Karpas-422 (cell line): ENCODE results near the gene RNGTT. TPM values are rescaled to one million over a fixed set of nuclear protein-coding genes. Genes with fewer than 3 reads are reported as not detected.

ENCODE experiments used
- DNase-seq: peaks from one replicate; pipeline ENCODE4 v3.0.0-alpha.2; 2015
- H2AFZ ChIP-seq: fragments of 200-600 bp; sonication (generic); 2 replicates; pipeline ENCODE4 v1.6.1; 2014; ENCODE audit warnings: antibody characterized with exemption, low read length, mixed read lengths
- H3K27ac ChIP-seq: fragments of 200-600 bp; sonication (generic); 2 replicates; pipeline ENCODE4 v1.5.1; 2014; ENCODE audit warnings: mild to moderate bottlenecking, low read length, moderate library complexity
- H3K27me3 ChIP-seq: fragments of 200-600 bp; sonication (generic); 2 replicates; pipeline ENCODE4 v1.6.1; 2014; ENCODE audit warnings: low read length, mixed read lengths
- H3K36me3 ChIP-seq: fragments of 200-600 bp; sonication (generic); 2 replicates; pipeline ENCODE4 v1.6.1; 2014; ENCODE audit warnings: low read length, mixed read lengths; ENCODE audit not compliant: insufficient read depth
- H3K4me1 ChIP-seq: fragments of 200-600 bp; sonication (generic); 2 replicates; pipeline ENCODE4 v1.6.1; 2014; ENCODE audit warnings: mild to moderate bottlenecking, low read length, mixed read lengths
- H3K4me2 ChIP-seq: fragments of 200-600 bp; sonication (generic); 2 replicates; pipeline ENCODE4 v1.6.1; 2014; ENCODE audit warnings: low read length, low read depth, mild to moderate bottlenecking; ENCODE audit not compliant: poor library complexity, severe bottlenecking
- H3K4me3 ChIP-seq: fragments of 200-600 bp; sonication (generic); 2 replicates; pipeline ENCODE4 v1.5.1; 2014; ENCODE audit warnings: mild to moderate bottlenecking, antibody characterized with exemption, low read length, mixed read lengths
- H3K79me2 ChIP-seq: fragments of 200-600 bp; sonication (generic); 2 replicates; pipeline ENCODE4 v1.6.1; 2014; ENCODE audit warnings: mild to moderate bottlenecking, low read length, mixed read lengths
- H3K9ac ChIP-seq: fragments of 200-600 bp; sonication (generic); 2 replicates; pipeline ENCODE4 v1.6.0; 2014; ENCODE audit warnings: low read length
- H3K9me2 ChIP-seq: fragments of 200-600 bp; sonication (generic), shearing (Covaris generic); replicated peaks from 2 replicates; pipeline ENCODE4 v1.6.0; 2014; ENCODE audit warnings: mild to moderate bottlenecking, low read length, moderate library complexity; ENCODE audit not compliant: insufficient read depth
- H3K9me3 ChIP-seq: fragments of 300-700, 200-600 bp; sonication (generic); 2 replicates; pipeline ENCODE4 v1.6.1; 2014; ENCODE audit warnings: low read length, mixed read lengths
- H4K20me1 ChIP-seq: fragments of 200-600 bp; sonication (generic); 2 replicates; pipeline ENCODE4 v1.6.1; 2014; ENCODE audit warnings: mild to moderate bottlenecking, antibody characterized with exemption, low read length, low read depth; ENCODE audit not compliant: insufficient read depth
- total RNA-seq: library from RNA; depleted of rRNA; stranded (reverse); fragments of >200 nt; shearing (Covaris generic); gene quantifications from 2 replicates; pipeline ENCODE4 v1.2.3, GENCODE V29; 2014; ENCODE audit warnings: low replicate concordance

RNGTT gene
- total RNA-seq, 1 experiment from 2014 or later = 35.9 TPM

GRCh38 chr6:88922775-88923548 lies 40.5 kb downstream of the RNGTT start:
- Histone ChIP-seq H2AFZ (no peak overlapping the region), H3K4me1 (peaks cover 20% of the 10 kb centered on the region), H3K9ac (no peak overlapping the region), H3K4me3 (no peak overlapping the region), H3K9me2 (no peaks in the 10 kb centered on the region), H3K36me3 (peaks cover 15% of the 10 kb centered on the region; the same call in 1 of the 2 replicates), H3K27me3 (no peaks in the 10 kb centered on the region), H3K9me3 (no peaks in the 10 kb centered on the region), H3K27ac (no peak overlapping the region), H3K79me2 (peaks cover 52% of the 10 kb centered on the region), H3K4me2 (no peak overlapping the region), H4K20me1 (no peaks in the 10 kb centered on the region)
- no peak for DNase-seq

- H2AFZ ChIP-seq = no peak overlapping the region
- no peak overlapping the region for H3K4me3 ChIP-seq
- no peak overlapping the region for H3K4me2 ChIP-seq
- peaks cover 16% of the 10 kb centered on the region; the same call in 1 of the 2 replicates for H3K36me3 ChIP-seq
- no peaks in the 10 kb centered on the region for H3K9me3 ChIP-seq
- H3K79me2 ChIP-seq = peaks cover 64% of the 10 kb centered on the region
- H3K9me2 ChIP-seq = no peaks in the 10 kb centered on the region
- H4K20me1 ChIP-seq = no peaks in the 10 kb centered on the region
- H3K27me3 ChIP-seq = no peaks in the 10 kb centered on the region
- H3K9ac ChIP-seq = no peak overlapping the region
- H3K4me1 ChIP-seq = peaks cover 20% of the 10 kb centered on the region
- no peak for DNase-seq
- H3K27ac ChIP-seq = no peak overlapping the region
These were observed 41.7 kb downstream of the RNGTT start for GRCh38 chr6:88921734-88922133.

- no peak overlapping the region for H2AFZ ChIP-seq
- no peaks in the 10 kb centered on the region for H4K20me1 ChIP-seq
- no peak overlapping the region for H3K4me3 ChIP-seq
- H3K79me2 ChIP-seq = peaks cover 65% of the 10 kb centered on the region
- H3K36me3 ChIP-seq = peaks cover 22% of the 10 kb centered on the region
- no peaks in the 10 kb centered on the region for H3K9me3 ChIP-seq
- no peak overlapping the region for H3K27ac ChIP-seq
- H3K4me1 ChIP-seq = peaks cover 20% of the 10 kb centered on the region
- no peak overlapping the region for H3K4me2 ChIP-seq
- H3K27me3 ChIP-seq = no peaks in the 10 kb centered on the region
- H3K9me2 ChIP-seq = no peaks in the 10 kb centered on the region
- DNase-seq = no peak
- no peak overlapping the region for H3K9ac ChIP-seq
These were observed 42.4 kb downstream of the RNGTT start for GRCh38 chr6:88920774-88921733.

- Histone ChIP-seq H3K27me3 (no peaks in the 10 kb centered on the region), H3K4me3 (no peak overlapping the region), H3K9me3 (no peaks in the 10 kb centered on the region), H3K4me2 (no peak overlapping the region), H4K20me1 (no peaks in the 10 kb centered on the region), H2AFZ (no peak overlapping the region), H3K79me2 (peaks cover 68% of the 10 kb centered on the region), H3K9me2 (no peaks in the 10 kb centered on the region), H3K36me3 (peaks cover 25% of the 10 kb centered on the region), H3K9ac (no peak overlapping the region), H3K4me1 (peaks cover 21% of the 10 kb centered on the region), H3K27ac (no peak overlapping the region)
- no peak for DNase-seq
These were observed 43.3 kb downstream of the RNGTT start for GRCh38 chr6:88920088-88920487.

- H3K4me3 ChIP-seq = no peak overlapping the region
- H3K4me2 ChIP-seq = no peak overlapping the region
- H3K79me2 ChIP-seq = peaks cover 74% of the 10 kb centered on the region
- DNase-seq = peak; percentile 49
- H2AFZ ChIP-seq = no peak overlapping the region
- H4K20me1 ChIP-seq = no peaks in the 10 kb centered on the region
- H3K9me2 ChIP-seq = no peaks in the 10 kb centered on the region
- H3K27me3 ChIP-seq = no peaks in the 10 kb centered on the region
- H3K4me1 ChIP-seq = peaks cover 31% of the 10 kb centered on the region
- no peaks in the 10 kb centered on the region for H3K9me3 ChIP-seq
- peaks cover 22% of the 10 kb centered on the region for H3K36me3 ChIP-seq
- H3K27ac ChIP-seq = no peak overlapping the region
- H3K9ac ChIP-seq = no peak overlapping the region
These were observed 44.4 kb downstream of the RNGTT start for GRCh38 chr6:88919032-88919431.

- H4K20me1 ChIP-seq = no peaks in the 10 kb centered on the region
- no peak for DNase-seq
- no peak overlapping the region for H2AFZ ChIP-seq
- no peaks in the 10 kb centered on the region for H3K27me3 ChIP-seq
- peaks cover 83% of the 10 kb centered on the region for H3K79me2 ChIP-seq
- peaks cover 9% of the 10 kb centered on the region; the same call in 1 of the 2 replicates for H3K36me3 ChIP-seq
- H3K9me2 ChIP-seq = no peaks in the 10 kb centered on the region
- peaks cover 43% of the 10 kb centered on the region for H3K4me1 ChIP-seq
- H3K9ac ChIP-seq = no peak overlapping the region
- no peak overlapping the region for H3K4me3 ChIP-seq
- no peak overlapping the region for H3K4me2 ChIP-seq
- no peak overlapping the region for H3K27ac ChIP-seq
- H3K9me3 ChIP-seq = no peaks in the 10 kb centered on the region
These were observed 46.7 kb downstream of the RNGTT start for GRCh38 chr6:88916615-88917208.

- Histone ChIP-seq H3K27ac (0 out of 2 replicates have a peak overlapping the region, but pooled peaks have one; percentile 21), H3K9me2 (no peaks in the 10 kb centered on the region), H3K4me3 (no peak overlapping the region), H3K36me3 (peaks cover 9% of the 10 kb centered on the region; the same call in 1 of the 2 replicates), H3K9me3 (no peaks in the 10 kb centered on the region), H3K4me1 (peaks cover 26% of the 10 kb centered on the region), H3K4me2 (no peak overlapping the region), H2AFZ (no peak overlapping the region), H4K20me1 (no peaks in the 10 kb centered on the region), H3K27me3 (no peaks in the 10 kb centered on the region), H3K9ac (no peak overlapping the region), H3K79me2 (peaks cover 89% of the 10 kb centered on the region)
- DNase-seq = no peak
These were observed 48.4 kb downstream of the RNGTT start for GRCh38 chr6:88914895-88915598.
